Stimulated activated naive CD8-positive, alpha-beta T cell treated with anti-CD3 and anti-CD28 coated beads, Interleukin-15, amount 100 ng/mL, for 72 hours (primary cell): ENCODE results near the gene ATP5F1B.
"Not testable (repeated sequence)": the region's sequence is repeated elsewhere in the genome, so short reads cannot be mapped to it uniquely, and the experiment has no call there.

ENCODE experiments used
- ATAC-seq: fragments of 150-1000 bp; cut with Tn5 transposase; 2 replicates; pipeline ENCODE4 v1.10.0; 2021; ENCODE audit warnings: mild to moderate bottlenecking, moderate library complexity
- DNase-seq, 2 donors: peaks; one replicate each; pipeline ENCODE4 v3.0.0; 2021 to 2022
- H3K27ac Mint-ChIP-seq, 2 donors: one replicate each; pipeline ENCODE4 v1.8.0; 2022; ENCODE audit warnings: mild to moderate bottlenecking in 2 of 2, mixed read lengths in 2 of 2, moderate library complexity in 2 of 2
- H3K27me3 Mint-ChIP-seq: one replicate; pipeline ENCODE4 v1.8.0; 2022; ENCODE audit warnings: mixed read lengths
- H3K4me1 Mint-ChIP-seq: one replicate; pipeline ENCODE4 v1.8.0; 2022; ENCODE audit warnings: mild to moderate bottlenecking, mixed read lengths
- H3K4me3 Mint-ChIP-seq, 2 donors: one replicate each; pipeline ENCODE4 v1.8.0; 2022; ENCODE audit warnings: mild to moderate bottlenecking in 2 of 2, mixed read lengths in 2 of 2, moderate library complexity in 1 of 2
- H3K9me3 Mint-ChIP-seq, 2 donors: one replicate each; pipeline ENCODE4 v1.8.0; 2022; ENCODE audit warnings: mixed read lengths in 2 of 2

The ATP5F1B gene

DNA sequence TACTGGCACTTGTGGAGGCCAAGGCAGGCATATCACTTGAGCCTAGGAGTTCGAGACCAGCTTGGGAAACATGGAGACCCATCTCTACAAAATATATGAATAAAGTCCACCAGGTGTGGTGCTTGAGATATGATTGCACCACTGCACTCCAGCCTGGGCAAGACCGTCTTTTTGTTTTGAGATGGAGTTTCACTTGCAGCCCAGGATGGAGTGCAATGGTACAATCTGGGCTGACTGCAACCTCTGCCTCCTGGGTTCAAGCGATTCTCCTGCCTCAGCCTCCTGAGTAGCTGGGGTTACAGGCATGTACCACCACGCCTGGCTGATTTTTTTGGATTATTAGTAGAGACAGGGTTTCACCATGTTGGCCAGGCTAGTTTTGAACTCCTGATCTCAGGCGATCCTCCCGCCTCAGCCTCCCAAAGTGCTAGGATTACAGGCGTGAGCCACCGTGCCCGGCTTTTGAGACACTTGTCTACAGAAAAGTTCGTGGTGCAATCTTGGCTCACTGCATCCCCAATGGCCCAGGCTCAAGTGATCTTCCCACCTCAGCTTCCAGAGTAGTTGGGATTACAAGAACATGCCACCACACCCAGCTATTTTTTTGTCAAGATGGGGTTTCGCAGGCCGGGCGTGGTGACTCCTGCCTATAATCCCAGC, 16.3 kb upstream of the ATP5F1B start:
- H3K27ac Mint-ChIP-seq, result no peak overlapping the region
- H3K4me3 Mint-ChIP-seq, result no peak overlapping the region
- ATAC-seq (no peak), DNase-seq (peak in 1 of 2 donors; percentile 6)
- H3K27me3 Mint-ChIP-seq, result no peaks in the 10 kb centered on the region
- H3K4me1 Mint-ChIP-seq, result peaks cover 22% of the 10 kb centered on the region
- H3K9me3 Mint-ChIP-seq, result no peaks in the 10 kb centered on the region

DNA sequence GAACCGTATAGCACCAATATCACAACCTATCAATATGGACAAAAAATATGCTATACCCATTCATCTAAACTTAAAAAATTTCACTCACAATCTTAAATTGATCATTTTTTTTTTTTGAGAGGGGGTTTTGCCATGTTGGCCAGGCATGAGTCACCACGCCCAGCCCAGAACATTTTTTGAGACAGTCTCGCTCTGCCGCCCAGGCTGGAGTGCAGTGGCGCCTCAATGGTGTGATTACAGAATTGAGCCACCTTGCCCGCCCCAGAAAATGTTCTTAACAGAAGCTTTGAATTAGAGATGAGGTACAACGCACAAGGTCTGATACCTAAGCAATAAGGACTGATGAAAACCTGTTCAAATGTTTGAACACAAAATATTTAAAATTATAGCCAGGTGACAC, 15.8 kb upstream of the ATP5F1B start:
- no peak for ATAC-seq

DNA sequence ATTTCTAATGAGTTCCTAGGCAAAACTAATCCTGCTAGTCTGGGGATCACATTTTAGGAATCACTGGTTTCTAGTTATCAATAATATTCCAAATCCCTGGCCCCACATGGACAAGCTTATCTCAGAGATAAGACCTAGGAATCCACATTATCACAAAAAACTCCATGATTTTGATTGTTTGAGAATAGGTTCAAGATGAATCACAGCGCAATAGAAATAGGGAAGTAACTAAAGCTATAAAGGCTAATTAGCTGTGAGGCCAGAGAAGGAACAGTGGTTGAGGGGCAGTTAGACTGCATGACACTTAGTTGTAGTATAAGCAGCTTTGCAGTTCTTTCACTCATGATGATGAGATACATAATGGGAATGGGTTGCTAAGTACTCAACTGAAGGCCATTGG, 13.1 kb upstream of the ATP5F1B start:
- ATAC-seq (no peak), DNase-seq (no peak)
- Mint-ChIP-seq H3K4me1 (peaks cover 22% of the 10 kb centered on the region), H3K9me3 (peaks cover 0 to 10% of the 10 kb centered on the region in 2 donors), H3K4me3 (no peak overlapping the region), H3K27ac (no peak overlapping the region), H3K27me3 (no peaks in the 10 kb centered on the region)

More for the DNA sequence above, 15.8 kb upstream of the ATP5F1B start:
- no peak overlapping the region for H3K4me3 Mint-ChIP-seq
- no peaks in the 10 kb centered on the region for H3K9me3 Mint-ChIP-seq
- H3K4me1 Mint-ChIP-seq, result peaks cover 22% of the 10 kb centered on the region
- peak in 1 of 2 donors; percentile 17 for DNase-seq
- no peak overlapping the region for H3K27ac Mint-ChIP-seq
- no peaks in the 10 kb centered on the region for H3K27me3 Mint-ChIP-seq

DNA sequence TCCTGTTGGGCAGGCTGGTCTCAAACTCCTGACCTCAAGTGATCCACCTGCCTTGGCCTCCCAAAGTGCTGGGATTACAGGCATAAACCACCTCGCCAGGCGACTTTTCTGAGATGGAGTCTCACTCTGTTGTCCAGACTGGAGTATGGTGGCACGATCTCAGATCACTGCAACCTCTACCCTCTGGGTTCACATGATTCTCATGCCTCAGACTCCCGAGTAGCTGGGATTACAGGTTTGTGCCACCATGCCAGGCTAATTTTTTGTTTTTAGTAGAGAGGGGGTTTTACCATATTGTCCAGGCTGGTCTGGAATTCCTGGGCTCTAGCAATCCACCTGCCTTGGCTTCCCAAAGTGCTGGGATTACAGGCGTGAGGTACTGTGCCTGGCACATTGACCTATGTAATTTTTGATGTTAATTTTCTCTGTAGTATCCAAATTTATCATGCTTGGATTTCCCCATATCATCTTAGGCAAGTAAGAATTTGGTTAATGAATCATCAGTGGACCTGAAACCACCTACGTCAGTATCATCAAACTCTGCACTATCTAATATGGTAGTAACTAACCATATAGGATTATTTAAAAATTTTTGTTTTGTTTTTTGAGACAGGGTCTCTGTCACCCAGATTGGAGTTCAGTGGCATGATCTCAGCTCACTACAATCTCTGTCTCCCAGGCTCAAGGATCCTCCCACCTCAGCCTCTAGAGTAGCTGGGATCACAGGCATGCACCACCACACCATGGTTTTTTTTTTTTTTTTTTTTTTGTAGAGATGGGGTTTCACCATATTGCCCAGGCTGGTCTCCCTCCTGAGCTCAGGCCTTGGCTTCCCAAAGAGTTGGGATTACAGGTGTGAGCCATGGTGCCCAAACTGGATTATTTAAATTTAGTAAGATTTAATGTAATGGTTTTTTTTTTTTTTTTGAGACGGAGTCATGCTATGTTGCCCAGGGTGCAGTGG, 11.9 kb upstream of the ATP5F1B start:
- Mint-ChIP-seq H3K27ac (peak overlapping the region; percentile 89 to 97), H3K4me1 (peaks cover 22% of the 10 kb centered on the region), H3K9me3 (peaks cover 0 to 23% of the 10 kb centered on the region in 2 donors), H3K4me3 (peak overlapping the region; percentile 64 to 66), H3K27me3 (no peaks in the 10 kb centered on the region)
- peak; percentile 97 for ATAC-seq
- peak; percentile 17 to 21 for DNase-seq

DNA sequence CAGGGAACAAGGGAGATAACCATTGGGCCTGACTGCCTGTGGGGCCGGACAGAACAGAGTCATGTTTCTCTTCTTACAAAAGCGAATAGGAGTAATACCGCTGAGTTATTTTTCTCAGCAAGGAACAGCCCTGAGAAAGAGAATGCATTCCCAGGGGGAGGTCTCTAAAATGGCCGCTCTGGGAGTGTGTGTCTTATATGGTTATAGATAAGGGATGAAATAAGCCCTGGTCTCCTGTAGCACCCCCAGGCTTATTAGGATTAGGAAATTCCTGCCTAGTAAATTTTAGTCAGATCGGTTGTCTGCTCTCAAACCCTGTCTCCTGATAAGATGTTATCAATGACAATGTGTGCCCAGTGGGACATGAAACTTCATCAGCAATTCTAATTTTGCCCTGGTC, 8.0 kb upstream of the ATP5F1B start:
- Mint-ChIP-seq H3K9me3 (peaks cover 0 to 26% of the 10 kb centered on the region in 2 donors), H3K4me1 (peaks cover 17% of the 10 kb centered on the region), H3K27ac (peak overlapping the region in 1 of 2 donors; percentile 84)
- not testable (repeated sequence) for H3K27me3 Mint-ChIP-seq, ATAC-seq, H3K4me3 Mint-ChIP-seq
- DNase-seq, result peak in 1 of 2 donors; percentile 15

DNA sequence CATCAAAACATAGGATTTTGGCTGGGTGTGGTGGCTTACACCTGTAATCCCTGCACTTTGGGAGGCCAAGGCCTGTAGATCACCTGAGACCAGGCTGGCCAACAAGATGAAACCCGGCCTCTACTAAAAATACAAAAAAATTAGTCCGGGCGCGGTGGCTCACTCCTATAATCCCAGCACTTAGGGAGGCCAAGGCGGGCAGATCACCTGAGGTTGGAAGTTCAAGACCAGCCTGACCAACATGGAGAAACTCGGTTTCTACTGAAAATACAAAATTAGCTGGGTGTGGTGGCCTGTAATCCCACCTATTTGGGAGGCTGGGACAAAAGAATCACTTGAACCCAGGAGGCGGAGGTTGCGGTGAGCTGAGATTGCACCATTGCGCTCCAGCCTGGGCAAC, 2.2 kb upstream of the ATP5F1B start:
- DNase-seq, result peak in 1 of 2 donors; percentile 7
- H3K4me1 Mint-ChIP-seq, result peaks cover 24% of the 10 kb centered on the region
- H3K9me3 Mint-ChIP-seq, ATAC-seq, H3K27me3 Mint-ChIP-seq, H3K27ac Mint-ChIP-seq, H3K4me3 Mint-ChIP-seq: not testable (repeated sequence)

DNA sequence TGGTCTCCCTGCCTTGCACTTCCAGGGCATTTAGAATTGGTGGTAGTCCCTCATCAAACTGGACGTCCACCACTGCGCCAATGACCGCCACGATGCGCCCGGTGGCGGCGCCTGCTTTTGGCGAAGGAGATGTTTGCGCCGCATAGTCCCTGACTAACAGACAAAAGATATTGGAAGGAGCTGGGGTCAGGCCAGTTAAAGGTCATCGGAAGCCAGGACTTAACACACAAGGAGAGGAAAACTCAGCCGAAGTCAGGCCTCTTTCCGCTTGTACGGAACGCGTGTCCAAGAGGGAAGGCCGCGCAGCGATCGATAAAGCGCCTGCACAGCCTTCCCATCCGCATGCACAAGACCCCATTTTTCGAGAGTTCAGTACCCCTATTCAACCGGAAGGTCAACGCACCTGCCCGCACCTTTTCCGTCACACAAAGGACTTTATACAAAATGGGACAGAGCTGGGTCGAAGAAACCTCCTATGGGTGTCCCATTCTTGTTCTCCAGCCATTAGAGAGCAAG, 525 bp downstream of the ATP5F1B start:
- Mint-ChIP-seq H3K4me1 (peaks cover 44% of the 10 kb centered on the region), H3K27me3 (no peaks in the 10 kb centered on the region), H3K27ac (peak overlapping the region; percentile 99), H3K9me3 (no peaks in the 10 kb centered on the region), H3K4me3 (peak overlapping the region; percentile 94 to 96)
- DNase-seq (no peak), ATAC-seq (no peak)

DNA sequence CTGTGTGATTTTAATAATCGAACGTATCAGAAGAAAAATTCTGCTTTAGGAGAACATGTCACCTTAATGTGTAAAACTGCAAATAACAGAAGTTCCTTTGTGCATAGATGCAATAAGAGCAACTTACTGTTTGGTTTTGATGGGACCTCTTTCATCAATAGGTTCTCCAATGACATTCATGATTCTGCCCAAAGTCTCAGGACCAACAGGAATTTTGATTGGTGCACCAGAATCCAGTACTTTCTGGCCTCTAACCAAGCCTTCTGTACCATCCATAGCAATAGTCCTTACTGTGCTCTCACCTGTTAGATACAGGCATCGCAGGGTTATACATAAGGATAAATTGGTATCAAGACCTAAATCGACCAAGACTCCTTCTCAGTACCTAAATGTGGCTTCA, 1.1 kb downstream of the ATP5F1B start:
- ATAC-seq (no peak), DNase-seq (no peak)
- Mint-ChIP-seq H3K4me1 (peaks cover 50% of the 10 kb centered on the region), H3K27me3 (no peaks in the 10 kb centered on the region), H3K4me3 (peak overlapping the region; percentile 94 to 96), H3K27ac (peak overlapping the region; percentile 99), H3K9me3 (no peaks in the 10 kb centered on the region)

DNA sequence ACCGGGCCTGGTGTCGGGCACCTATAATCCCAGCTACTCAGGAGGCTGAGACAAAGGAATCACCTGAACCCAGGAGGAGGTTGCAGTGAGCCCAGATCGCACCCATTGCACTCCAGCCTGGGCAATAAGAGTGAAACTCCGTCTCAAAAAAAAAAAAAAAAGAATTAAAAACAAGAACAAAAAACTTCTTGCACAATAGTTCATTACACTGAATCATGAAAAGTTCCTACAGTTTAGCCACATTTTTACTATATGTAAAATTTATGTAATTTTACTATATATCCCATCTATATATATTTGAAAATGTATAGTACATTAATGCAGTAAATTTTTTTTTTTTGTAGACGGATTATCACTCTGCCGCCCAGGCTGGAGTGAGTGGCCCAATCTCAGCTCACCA, 4.6 kb downstream of the ATP5F1B start:
- H3K9me3 Mint-ChIP-seq, result no peaks in the 10 kb centered on the region
- no peaks in the 10 kb centered on the region for H3K27me3 Mint-ChIP-seq
- H3K27ac Mint-ChIP-seq, result no peak overlapping the region
- no peak for ATAC-seq
- no peak for DNase-seq
- no peak overlapping the region for H3K4me3 Mint-ChIP-seq
- H3K4me1 Mint-ChIP-seq, result peaks cover 67% of the 10 kb centered on the region

DNA sequence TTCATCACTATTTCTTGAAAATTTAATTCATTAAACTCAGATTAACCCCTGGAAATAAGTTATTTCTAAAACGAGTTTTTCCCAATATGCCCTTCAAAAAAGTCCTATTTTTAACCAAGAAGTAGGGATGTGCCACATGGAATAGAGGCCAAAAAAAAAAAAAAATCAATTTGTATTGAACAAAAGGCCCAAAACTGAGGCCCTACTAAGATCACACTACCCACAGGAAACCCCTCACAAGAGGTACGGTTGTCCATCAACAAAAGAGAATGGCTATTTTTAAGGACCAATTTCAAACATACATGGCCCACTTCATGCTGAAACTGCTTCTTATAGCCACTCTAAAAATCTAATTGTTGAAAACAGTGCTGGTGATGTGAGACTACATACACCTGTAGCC, 8.2 kb downstream of the ATP5F1B start:
- peak overlapping the region in 1 of 2 donors; percentile 18 for H3K4me3 Mint-ChIP-seq
- no peak for DNase-seq
- H3K9me3 Mint-ChIP-seq, result no peaks in the 10 kb centered on the region
- peaks cover 67% of the 10 kb centered on the region for H3K4me1 Mint-ChIP-seq
- ATAC-seq, result no peak
- no peaks in the 10 kb centered on the region for H3K27me3 Mint-ChIP-seq
- no peak overlapping the region for H3K27ac Mint-ChIP-seq

DNA sequence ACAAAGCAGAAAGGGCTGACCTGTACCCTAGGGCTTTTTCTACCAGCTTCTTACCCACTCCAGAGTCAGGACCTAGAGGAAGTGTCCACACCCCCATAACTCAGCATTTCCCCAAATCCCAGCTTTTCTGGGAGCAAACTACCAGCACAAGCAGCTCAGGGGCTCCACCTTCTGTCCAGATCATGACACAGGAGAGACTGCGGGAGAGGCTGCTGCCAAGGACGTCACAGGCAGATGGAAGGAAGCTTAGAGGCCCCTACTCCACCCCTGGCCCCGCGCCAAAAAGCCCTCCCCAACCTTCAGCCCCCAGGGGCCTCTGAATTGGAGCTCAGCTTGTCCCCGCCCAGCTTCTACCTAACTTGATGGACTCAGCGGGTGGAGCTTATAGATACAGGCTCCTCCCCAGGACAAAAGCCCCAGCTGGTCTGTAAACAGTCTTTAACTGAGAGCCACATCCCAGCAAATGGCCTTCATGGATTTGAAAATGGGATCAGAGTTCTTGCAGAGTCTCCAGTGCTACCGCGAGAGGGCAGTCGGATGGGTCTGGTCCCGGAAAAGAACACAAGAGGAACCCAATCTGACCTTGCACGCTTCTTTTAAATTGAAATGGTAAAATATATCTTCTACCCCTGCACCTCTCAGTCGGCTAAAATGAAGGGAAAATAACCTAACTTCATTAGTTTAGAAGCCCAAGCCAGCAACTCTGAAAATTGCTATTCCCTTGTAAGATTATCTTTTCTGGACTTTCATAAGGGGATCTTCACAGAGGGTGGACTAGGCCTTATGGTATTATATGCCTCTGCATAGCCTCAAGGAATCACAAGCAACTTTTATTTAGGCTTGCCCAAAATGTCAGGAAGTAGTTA, 8.9 kb downstream of the ATP5F1B start:
- Mint-ChIP-seq H3K4me1 (peaks cover 67% of the 10 kb centered on the region), H3K4me3 (peak overlapping the region; percentile 92 to 94), H3K9me3 (no peaks in the 10 kb centered on the region), H3K27ac (peak overlapping the region; percentile 91 to 92), H3K27me3 (no peaks in the 10 kb centered on the region)
- peak; percentile 80 for ATAC-seq
- peak; percentile 97 to 98 for DNase-seq

DNA sequence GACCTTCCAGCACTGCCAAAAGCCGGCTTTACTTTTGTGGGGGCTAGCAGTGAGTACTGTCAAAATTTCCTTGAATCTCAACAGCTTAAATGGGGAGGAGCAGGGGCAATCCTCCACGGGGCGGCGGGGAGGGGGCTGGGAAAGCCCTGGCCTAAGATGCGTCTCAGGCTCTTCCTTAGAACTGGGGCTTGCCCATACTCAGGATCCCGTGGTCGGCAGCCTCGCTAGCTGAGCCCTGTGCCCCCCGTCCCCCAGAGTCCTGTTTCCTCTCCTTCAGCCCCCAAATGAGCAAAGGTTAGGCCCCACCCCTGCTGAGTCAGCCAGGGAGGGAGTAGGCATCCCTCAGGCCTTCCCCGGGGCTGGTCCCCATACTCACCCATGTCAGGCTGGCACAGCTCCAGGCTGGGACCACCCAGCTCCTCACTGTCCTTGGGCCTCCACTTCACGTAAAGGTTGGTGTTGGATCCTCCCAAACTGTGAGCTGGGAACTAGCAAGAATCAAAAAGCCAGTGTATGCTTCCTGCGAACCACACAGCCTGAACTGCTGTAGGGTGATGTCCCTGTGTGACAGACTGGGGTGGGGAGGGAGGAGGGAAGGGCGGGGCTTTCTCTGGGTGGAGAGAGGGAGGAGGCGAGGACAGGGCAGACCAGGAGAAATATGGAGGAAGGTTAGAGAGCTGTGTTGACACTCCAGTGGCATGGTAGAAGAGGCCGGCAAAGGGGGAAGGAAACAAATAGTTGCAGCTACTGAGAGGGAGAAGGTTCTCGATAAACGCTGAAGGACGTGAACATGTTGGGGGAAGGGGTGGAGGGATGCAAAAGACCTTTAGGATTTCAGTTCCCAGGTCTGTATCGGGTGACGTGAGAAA, 9.7 kb downstream of the ATP5F1B start:
- peak; percentile 82 to 83 for DNase-seq
- no peaks in the 10 kb centered on the region for H3K27me3 Mint-ChIP-seq
- H3K4me3 Mint-ChIP-seq, result peak overlapping the region; percentile 92 to 94
- peak; percentile 83 for ATAC-seq
- no peaks in the 10 kb centered on the region for H3K9me3 Mint-ChIP-seq
- peak overlapping the region; percentile 91 to 92 for H3K27ac Mint-ChIP-seq
- H3K4me1 Mint-ChIP-seq, result peaks cover 70% of the 10 kb centered on the region

DNA sequence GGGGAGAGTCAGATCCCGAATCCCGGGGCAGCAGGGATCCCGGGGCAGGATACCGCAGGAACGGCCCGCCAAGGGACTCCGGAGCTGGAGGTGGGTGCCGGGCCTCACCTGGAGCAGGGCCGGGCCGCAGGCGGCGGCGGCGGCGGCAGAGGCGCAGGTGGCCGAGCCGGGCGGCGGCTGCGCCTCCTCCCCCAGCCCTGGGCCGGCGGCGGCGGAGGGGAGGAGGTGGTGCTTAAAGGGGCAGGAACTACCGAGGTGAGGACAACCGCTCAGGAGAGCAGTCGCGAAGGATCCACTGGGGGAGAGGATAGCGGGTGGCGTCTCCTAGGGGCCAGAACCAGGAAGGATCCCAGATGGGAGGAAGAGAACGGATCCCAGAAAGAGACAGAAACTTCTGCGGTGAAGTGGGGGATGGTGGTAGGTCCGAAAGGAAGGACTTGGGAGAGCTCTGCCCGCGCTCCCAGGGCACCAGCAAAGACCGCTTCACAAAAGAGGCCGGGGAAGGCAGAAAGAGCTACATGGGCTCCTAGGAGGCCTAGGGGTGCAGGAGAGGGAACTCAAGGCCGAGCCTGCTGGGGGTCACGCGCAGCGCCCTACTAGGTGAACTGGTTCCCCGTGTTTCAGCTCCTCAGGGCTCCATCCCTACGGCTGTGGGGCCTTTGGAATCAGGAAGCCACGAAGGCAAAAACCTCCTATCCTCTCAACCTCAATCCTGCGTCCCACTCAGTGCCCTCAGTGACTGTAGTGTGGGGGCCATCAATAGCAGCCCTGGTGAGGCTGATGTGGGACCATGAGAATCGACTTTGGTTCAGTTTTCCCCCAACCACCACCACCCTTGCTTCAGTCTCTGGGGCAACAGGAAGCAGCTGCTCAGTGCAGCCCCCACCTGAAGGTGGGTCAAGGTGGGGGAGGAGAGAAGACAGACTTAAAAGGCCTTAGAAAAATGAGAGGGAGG, 10.7 kb downstream of the ATP5F1B start:
- peak; percentile 75 to 77 for DNase-seq
- peak; percentile 47 for ATAC-seq
- H3K4me3 Mint-ChIP-seq, result peak overlapping the region; percentile 92 to 94
- H3K9me3 Mint-ChIP-seq, result no peaks in the 10 kb centered on the region
- peaks cover 73% of the 10 kb centered on the region for H3K4me1 Mint-ChIP-seq
- no peaks in the 10 kb centered on the region for H3K27me3 Mint-ChIP-seq
- H3K27ac Mint-ChIP-seq, result peak overlapping the region; percentile 91 to 93
